ENCODE results near the gene CIAO2A.

- no peak for TF ChIP-seq CTCF (IDR thresholded peaks at IDR 0.05 in 4 of 5, conservative IDR thresholded peaks at IDR 0.05 in 1 of 5)
- no peak for TF ChIP-seq POLR2A (IDR thresholded peaks at IDR 0.05)
Observed at GRCh38 chr15:64070106-64070505, 23.5 kb downstream of the CIAO2A start.
